HEK293T (cell line): ENCODE results near the gene C15orf40.
"Not testable (repeated sequence)": the region's sequence is repeated elsewhere in the genome, so short reads cannot be mapped to it uniquely, and the experiment has no call there.

Source experiments
- ARNT ChIP-seq: fragments of 450-650 bp; IDR thresholded peaks from 2 replicates; pipeline ENCODE4 v1.6.1; 2017; ENCODE audit warnings: mild to moderate bottlenecking
- FOXK2 ChIP-seq: fragments of 450-650 bp; IDR thresholded peaks from 2 replicates; pipeline ENCODE4 v1.6.1; 2016; ENCODE audit warnings: mild to moderate bottlenecking
- FOXM1 ChIP-seq: fragments of 450-650 bp; IDR thresholded peaks from 2 replicates; pipeline ENCODE4 v1.6.1; 2017; ENCODE audit warnings: mild to moderate bottlenecking, borderline replicate concordance
- L3MBTL2 ChIP-seq: fragments of 450-650 bp; conservative IDR thresholded peaks from 2 replicates; pipeline ENCODE4 v1.6.1; 2016; ENCODE audit warnings: mild to moderate bottlenecking
- LEF1 ChIP-seq: fragments of 450-650 bp; IDR thresholded peaks from 2 replicates; pipeline ENCODE4 v1.6.1; 2017; ENCODE audit warnings: mild to moderate bottlenecking, borderline replicate concordance

- TF ChIP-seq LEF1, ARNT, FOXM1, FOXK2, L3MBTL2: not testable (repeated sequence)
These were observed 71.8 kb downstream of the C15orf40 start for GRCh38 chr15:82939678-82940077.
